Measurements from ENCODE around the gene SPPL2C. TPM values are rescaled to one million over a fixed set of nuclear protein-coding genes. Genes with fewer than 3 reads are reported as not detected.

SPPL2C gene
- total RNA-seq, 1 experiment from 2014 or later: not detected

DNA sequence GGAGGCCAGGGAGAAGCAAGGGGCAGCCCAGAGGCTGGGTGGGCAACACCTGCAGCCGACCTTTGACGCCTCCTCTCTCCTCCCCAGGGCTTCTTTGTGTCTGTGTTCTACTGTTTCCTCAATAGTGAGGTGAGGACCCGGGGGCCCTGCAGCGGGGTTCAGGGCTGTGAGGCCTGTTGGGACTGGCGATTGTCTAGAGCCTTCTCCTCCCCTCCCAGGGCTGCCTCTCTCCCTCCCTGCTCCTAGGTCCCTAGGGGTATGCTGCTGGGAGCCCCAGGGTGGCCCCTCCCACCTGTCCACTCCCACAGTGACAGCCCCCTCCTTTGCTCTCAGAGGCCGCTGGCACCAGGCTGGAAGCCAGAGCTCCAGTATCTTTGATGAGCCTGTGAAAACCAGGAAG, 10.8 kb upstream of the SPPL2C start:
- Histone ChIP-seq H3K9me3 (ENCODE audit: control insufficient read depth, low read depth, low read length) (no peaks in the 10 kb centered on the region), H3K79me2 (ENCODE audit: insufficient read depth, low read length) (no peaks in the 10 kb centered on the region), H4K5ac (ENCODE audit: insufficient read length, low read depth, low read length) (no peak overlapping the region), H3K79me1 (ENCODE audit: insufficient read depth, low read depth, low read length, poor library complexity, severe bottlenecking) (no peaks in the 10 kb centered on the region), H3K9ac (ENCODE audit: extremely low read depth, insufficient read length, low read length) (no peak overlapping the region), H3K23ac (ENCODE audit: insufficient read length, low read depth, low read length) (no peak overlapping the region), H3K56ac (ENCODE audit: insufficient read length, low read depth, low read length) (no peak overlapping the region), H2BK20ac (ENCODE audit: low read depth, low read length, poor library complexity, severe bottlenecking) (no peak overlapping the region), H2BK120ac (ENCODE audit: low read depth, low read length, poor library complexity, severe bottlenecking) (no peak overlapping the region), H3K4ac (ENCODE audit: low read depth, low read length) (no peak overlapping the region), H2AK5ac (ENCODE audit: insufficient read length, low read length) (no peak overlapping the region), H3T11ph (ENCODE audit: low read length) (no peak overlapping the region), H2BK15ac (ENCODE audit: low read depth, low read length) (no peak overlapping the region), H3K4me2 (ENCODE audit: insufficient read depth, insufficient read length, low read length) (no peak overlapping the region), H3K27ac (ENCODE audit: insufficient read length, low read depth, low read length) (no peak overlapping the region), H3K27me3 (ENCODE audit: insufficient read depth, low read length) (no peaks in the 10 kb centered on the region), H2AFZ (ENCODE audit: low read length) (no peak overlapping the region), H2BK12ac (ENCODE audit: insufficient read length, low read depth, low read length) (no peak overlapping the region), H3K18ac (ENCODE audit: insufficient read length, low read depth, low read length) (no peak overlapping the region), H3K14ac (ENCODE audit: insufficient read depth, low read length) (no peak overlapping the region), H4K91ac (ENCODE audit: insufficient read length, low read depth, low read length) (no peak overlapping the region), H4K20me1 (ENCODE audit: control insufficient read depth, insufficient read depth, insufficient read length) (no peaks in the 10 kb centered on the region), H3K23me2 (ENCODE audit: insufficient read length, low read depth, low read length, poor library complexity, severe bottlenecking) (no peaks in the 10 kb centered on the region), H4K8ac (replicated peaks; ENCODE audit: insufficient read length, low read depth, low read length) (no peak overlapping the region), H3K4me1 (ENCODE audit: insufficient read depth, low read length) (no peaks in the 10 kb centered on the region), H2BK5ac (ENCODE audit: insufficient read length, low read length) (no peak overlapping the region)
- no peak overlapping the region for H3K27ac Mint-ChIP-seq
- no CpG with 5 or more reads among the region's 6 CpGs for WGBS (ENCODE audit: extremely low coverage, insufficient read length, low lambda C conversion rate)
- peaks cover 3 to 12% of the 10 kb centered on the region in 2 experiments; a peak in 2 of 4 replicates for H3K4me1 Mint-ChIP-seq
- TF ChIP-seq, protein P1, sequence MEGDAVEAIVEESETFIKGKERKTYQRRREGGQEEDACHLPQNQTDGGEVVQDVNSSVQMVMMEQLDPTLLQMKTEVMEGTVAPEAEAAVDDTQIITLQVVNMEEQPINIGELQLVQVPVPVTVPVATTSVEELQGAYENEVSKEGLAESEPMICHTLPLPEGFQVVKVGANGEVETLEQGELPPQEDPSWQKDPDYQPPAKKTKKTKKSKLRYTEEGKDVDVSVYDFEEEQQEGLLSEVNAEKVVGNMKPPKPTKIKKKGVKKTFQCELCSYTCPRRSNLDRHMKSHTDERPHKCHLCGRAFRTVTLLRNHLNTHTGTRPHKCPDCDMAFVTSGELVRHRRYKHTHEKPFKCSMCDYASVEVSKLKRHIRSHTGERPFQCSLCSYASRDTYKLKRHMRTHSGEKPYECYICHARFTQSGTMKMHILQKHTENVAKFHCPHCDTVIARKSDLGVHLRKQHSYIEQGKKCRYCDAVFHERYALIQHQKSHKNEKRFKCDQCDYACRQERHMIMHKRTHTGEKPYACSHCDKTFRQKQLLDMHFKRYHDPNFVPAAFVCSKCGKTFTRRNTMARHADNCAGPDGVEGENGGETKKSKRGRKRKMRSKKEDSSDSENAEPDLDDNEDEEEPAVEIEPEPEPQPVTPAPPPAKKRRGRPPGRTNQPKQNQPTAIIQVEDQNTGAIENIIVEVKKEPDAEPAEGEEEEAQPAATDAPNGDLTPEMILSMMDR (conservative IDR thresholded peaks at IDR 0.05): no peak
- no peaks in the 10 kb centered on the region for H3K36me3 Mint-ChIP-seq (ENCODE audit: insufficient read depth in 1 of 3, low read depth in 3 of 3)
- no peaks in the 10 kb centered on the region for H3K9me3 Mint-ChIP-seq
- no peak overlapping the region for H3K4me3 Mint-ChIP-seq
- H3K27me3 Mint-ChIP-seq (ENCODE audit: low read depth): peaks cover 4% of the 10 kb centered on the region
- no peak for DNase-seq
